Brain microvascular endothelial cell (primary cell): ENCODE data around the gene JARID2.

Experiments used
- DNase-seq: peaks from one replicate; pipeline ENCODE4 v3.0.0-alpha.2; 2020
- H3K27ac ChIP-seq: fragments of 250-450 bp; sonication (Bioruptor Pico); 2 replicates; pipeline ENCODE4 v1.5.1; 2020; ENCODE audit warnings: mild to moderate bottlenecking, moderate library complexity
- H3K27me3 ChIP-seq: fragments of 250-450 bp; sonication (Bioruptor Pico); replicated peaks from 2 replicates; pipeline ENCODE4 v1.5.1; 2020; ENCODE audit warnings: mild to moderate bottlenecking
- H3K36me3 ChIP-seq: fragments of 250-450 bp; sonication (Bioruptor Pico); replicated peaks from 2 replicates; pipeline ENCODE4 v1.5.1; 2020; ENCODE audit warnings: mild to moderate bottlenecking
- H3K4me3 ChIP-seq: 2 replicates; pipeline ENCODE4 v1.5.1; 2011; ENCODE audit warnings: low read depth, mild to moderate bottlenecking, control low read depth, low read length, moderate library complexity
- in situ Hi-C: cut with HindIII; loops from 2 replicates; pipeline ENCODE4 v1.10.0; 2017; ENCODE audit warnings: low sequenced_read_pairs, low pct_ligation_motif_present
- TF ChIP-seq, protein P1 (sequence below): IDR thresholded peaks from 2 replicates; pipeline ENCODE4 v1.5.1; 2011; ENCODE audit warnings: low read depth, mild to moderate bottlenecking, moderate library complexity, low read length, control low read depth, inconsistent platforms; ENCODE audit errors: missing control alignments

The JARID2 gene

DNA sequence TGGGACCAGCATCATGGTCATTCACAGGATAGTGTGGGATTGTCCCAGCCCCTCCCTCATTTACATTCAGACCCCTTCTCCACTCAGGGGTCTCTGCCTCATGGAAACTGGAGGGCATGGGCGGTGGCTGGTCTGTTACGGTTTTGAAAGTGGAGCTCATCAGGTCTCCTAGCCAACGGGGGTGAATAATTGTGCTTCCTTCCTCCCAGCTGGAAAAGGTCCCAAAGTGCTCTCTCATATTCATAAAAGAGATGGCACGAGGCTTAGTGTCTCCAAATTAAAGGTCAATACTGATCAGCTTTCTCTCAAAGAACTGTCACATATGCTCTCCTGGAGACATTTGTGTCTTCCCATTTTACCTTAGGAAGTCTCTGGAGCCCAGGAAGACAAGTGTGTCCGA lies 19.9 kb downstream of the JARID2 start:
- Histone ChIP-seq H3K4me3 (no peak overlapping the region), H3K27ac (no peak overlapping the region), H3K27me3 (no peaks in the 10 kb centered on the region), H3K36me3 (no peaks in the 10 kb centered on the region)
- in situ Hi-C loops: no loop called here
- DNase-seq: no peak
- TF ChIP-seq, protein P1, sequence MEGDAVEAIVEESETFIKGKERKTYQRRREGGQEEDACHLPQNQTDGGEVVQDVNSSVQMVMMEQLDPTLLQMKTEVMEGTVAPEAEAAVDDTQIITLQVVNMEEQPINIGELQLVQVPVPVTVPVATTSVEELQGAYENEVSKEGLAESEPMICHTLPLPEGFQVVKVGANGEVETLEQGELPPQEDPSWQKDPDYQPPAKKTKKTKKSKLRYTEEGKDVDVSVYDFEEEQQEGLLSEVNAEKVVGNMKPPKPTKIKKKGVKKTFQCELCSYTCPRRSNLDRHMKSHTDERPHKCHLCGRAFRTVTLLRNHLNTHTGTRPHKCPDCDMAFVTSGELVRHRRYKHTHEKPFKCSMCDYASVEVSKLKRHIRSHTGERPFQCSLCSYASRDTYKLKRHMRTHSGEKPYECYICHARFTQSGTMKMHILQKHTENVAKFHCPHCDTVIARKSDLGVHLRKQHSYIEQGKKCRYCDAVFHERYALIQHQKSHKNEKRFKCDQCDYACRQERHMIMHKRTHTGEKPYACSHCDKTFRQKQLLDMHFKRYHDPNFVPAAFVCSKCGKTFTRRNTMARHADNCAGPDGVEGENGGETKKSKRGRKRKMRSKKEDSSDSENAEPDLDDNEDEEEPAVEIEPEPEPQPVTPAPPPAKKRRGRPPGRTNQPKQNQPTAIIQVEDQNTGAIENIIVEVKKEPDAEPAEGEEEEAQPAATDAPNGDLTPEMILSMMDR: no peak

DNA sequence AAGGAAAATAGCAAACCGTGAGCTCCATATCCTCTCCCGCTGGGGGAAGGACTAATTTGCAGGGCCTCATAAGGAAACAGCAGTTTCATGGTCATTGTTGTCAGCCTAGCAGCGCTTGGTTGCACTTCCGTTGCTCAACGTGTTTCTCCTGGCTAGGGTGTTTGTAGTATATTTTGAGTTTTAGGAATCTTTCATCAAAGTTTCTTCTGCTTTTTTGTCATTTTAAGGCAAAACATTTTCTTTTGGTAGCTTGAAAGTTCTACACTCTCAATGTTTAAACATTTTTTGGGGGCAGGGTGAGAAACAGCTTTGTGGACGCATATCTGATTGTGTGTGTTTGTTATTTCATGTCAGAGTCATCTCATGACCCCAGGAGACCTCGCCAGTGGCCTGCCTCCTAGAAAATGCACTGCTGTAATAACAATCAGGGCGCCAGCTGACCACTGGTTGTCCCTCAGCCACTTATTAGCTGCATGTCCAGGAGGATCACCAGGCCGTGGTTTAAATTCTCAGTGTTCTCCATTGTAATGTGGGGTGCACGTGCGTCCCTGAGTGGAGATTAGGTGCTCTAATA lies 20.6 kb downstream of the JARID2 start:
- Histone ChIP-seq H3K27ac (no peak overlapping the region), H3K27me3 (no peaks in the 10 kb centered on the region), H3K4me3 (no peak overlapping the region), H3K36me3 (no peaks in the 10 kb centered on the region)
- DNase-seq: no peak
- in situ Hi-C loops: no loop called here
- TF ChIP-seq, protein P1: no peak

DNA sequence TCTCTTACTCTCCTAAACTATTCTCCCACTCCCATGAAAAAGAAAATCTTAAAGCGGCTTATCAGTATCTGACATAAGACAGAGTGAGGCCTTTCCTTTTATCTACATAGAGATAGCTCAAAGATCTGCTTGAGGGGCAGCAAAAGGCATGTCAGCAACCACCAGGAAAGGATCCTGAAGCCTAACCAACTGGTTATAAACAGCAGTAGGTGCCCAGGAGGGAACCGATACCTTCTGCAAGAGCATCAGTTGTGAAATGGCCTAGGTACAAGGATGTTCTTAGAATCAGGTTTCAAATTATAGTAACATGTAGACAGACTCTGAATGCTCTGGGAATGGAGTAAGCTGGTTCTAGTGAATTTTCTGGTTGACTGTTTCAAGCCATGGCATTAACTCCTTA lies 21.4 kb downstream of the JARID2 start:
- Histone ChIP-seq H3K36me3 (no peaks in the 10 kb centered on the region), H3K4me3 (no peak overlapping the region), H3K27ac (no peak overlapping the region), H3K27me3 (no peaks in the 10 kb centered on the region)
- TF ChIP-seq, protein P1: no peak
- in situ Hi-C loops: no loop called here
- no peak for DNase-seq

DNA sequence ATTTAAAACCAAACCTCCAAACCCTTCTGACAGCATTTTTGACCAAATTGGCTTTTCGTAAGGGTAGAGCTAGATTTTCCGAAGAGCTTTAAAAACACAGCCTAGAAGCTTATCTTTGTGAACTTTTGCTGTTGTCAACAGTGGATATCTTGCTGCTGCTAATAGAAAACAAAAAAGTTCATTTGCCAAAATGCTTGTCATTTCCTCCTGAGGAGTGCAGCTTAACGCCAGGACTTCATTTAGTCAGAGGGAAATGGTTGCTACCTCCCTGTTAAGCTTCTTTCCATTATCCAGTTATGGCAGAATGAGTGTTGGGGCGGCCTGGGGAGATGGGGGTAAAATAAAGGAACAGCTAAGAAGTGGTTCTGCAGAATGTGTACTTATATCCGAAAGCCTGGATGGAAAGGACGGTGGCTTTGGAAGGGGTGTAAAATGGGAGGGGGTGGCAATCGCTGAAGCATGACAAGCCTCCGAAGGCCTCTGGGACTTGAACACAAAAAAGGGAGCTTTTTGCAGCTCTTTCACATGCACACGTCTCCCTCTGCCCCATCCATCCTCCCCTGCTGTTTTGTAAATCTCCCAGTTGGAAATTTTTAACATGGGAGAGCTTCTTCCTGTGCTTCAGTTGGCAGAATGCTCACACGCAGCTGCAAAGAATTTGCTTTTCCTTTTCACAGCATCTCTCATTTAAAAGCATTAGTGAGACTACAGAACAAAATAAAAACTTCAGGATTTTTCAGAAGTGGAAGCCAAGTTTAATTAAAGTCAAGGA lies 22.5 kb downstream of the JARID2 start:
- TF ChIP-seq, protein P1: no peak
- in situ Hi-C loops: no loop called here
- DNase-seq: no peak
- Histone ChIP-seq H3K27me3 (no peaks in the 10 kb centered on the region), H3K27ac (no peak overlapping the region), H3K36me3 (no peaks in the 10 kb centered on the region), H3K4me3 (no peak overlapping the region)

DNA sequence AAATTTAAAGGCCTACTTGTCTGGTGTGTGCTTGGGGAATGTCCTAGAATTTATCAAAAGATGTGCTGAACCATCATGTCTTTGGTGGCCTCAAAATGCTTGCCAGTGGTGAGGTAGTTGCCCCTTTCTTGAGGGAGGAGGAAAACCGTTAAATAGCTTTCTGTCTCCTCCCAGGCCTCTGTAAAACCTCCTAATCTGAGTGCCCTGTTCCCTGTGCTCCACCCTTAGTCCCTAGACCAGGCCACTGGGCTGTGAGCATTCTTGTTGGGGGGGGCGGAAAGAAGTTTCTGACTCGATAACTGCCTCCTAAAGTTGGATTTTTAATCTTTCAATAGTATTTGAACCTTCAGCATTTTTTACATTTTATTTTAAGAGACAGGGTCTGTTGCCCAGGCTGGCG lies 23.1 kb downstream of the JARID2 start:
- Histone ChIP-seq H3K4me3 (no peak overlapping the region), H3K27me3 (no peaks in the 10 kb centered on the region), H3K27ac (no peak overlapping the region), H3K36me3 (no peaks in the 10 kb centered on the region)
- TF ChIP-seq, protein P1: no peak
- DNase-seq: no peak
- in situ Hi-C loops: no loop called here
